Loucy (cell line): Measurements from ENCODE around the gene TRERF1.

Experiments
- H2AFZ ChIP-seq: fragments of 200-600 bp; sonication (generic); 2 replicates; pipeline ENCODE4 v1.6.0; 2016; ENCODE audit warnings: antibody characterized with exemption, mild to moderate bottlenecking, low read length, moderate library complexity
- H3F3A ChIP-seq: fragments of 200-600 bp; 2 replicates; pipeline ENCODE4 v1.6.0; 2016; ENCODE audit warnings: antibody characterized with exemption, low read depth, mild to moderate bottlenecking
- H3K27me3 ChIP-seq: fragments of 200-600 bp; sonication (generic); 2 replicates; pipeline ENCODE4 v1.6.1; 2014; ENCODE audit warnings: low read length, mild to moderate bottlenecking; ENCODE audit not compliant: insufficient read depth, poor library complexity, severe bottlenecking
- H3K36me3 ChIP-seq: fragments of 200-600 bp; sonication (generic); 2 replicates; pipeline ENCODE4 v1.6.1; 2016; ENCODE audit warnings: low read length; ENCODE audit not compliant: insufficient read depth
- H3K4me1 ChIP-seq: fragments of 200-600 bp; sonication (generic); 2 replicates; pipeline ENCODE4 v1.5.1; 2014; ENCODE audit warnings: low read length, mild to moderate bottlenecking; ENCODE audit not compliant: insufficient read depth, poor library complexity, severe bottlenecking
- H3K4me2 ChIP-seq: fragments of 200-600 bp; sonication (generic); 2 replicates; pipeline ENCODE4 v1.6.0; 2014; ENCODE audit warnings: antibody characterized with exemption, low read length, low read depth, mild to moderate bottlenecking; ENCODE audit not compliant: poor library complexity, severe bottlenecking
- H3K4me3 ChIP-seq: fragments of 200-600 bp; sonication (generic); 2 replicates; pipeline ENCODE4 v1.5.1; 2014; ENCODE audit warnings: low read length, mild to moderate bottlenecking, mixed read lengths; ENCODE audit not compliant: poor library complexity, severe bottlenecking
- H3K79me2 ChIP-seq: fragments of 200-600 bp; sonication (generic); 2 replicates; pipeline ENCODE4 v1.6.1; 2014; ENCODE audit warnings: low read length; ENCODE audit not compliant: insufficient read depth
- H3K9ac ChIP-seq: fragments of 200-600 bp; sonication (generic); 2 replicates; pipeline ENCODE4 v1.6.0; 2014; ENCODE audit warnings: mild to moderate bottlenecking, low read depth, low read length, moderate library complexity; ENCODE audit not compliant: poor library complexity, severe bottlenecking
- H3K9me2 ChIP-seq: fragments of 200-600 bp; sonication (generic); replicated peaks from 2 replicates; pipeline ENCODE4 v1.6.1; 2016; ENCODE audit warnings: low read depth, low read length, mixed read lengths
- H3K9me3 ChIP-seq: fragments of 200-600 bp; sonication (generic); 2 replicates; pipeline ENCODE4 v1.6.1; 2014; ENCODE audit warnings: mild to moderate bottlenecking, antibody characterized with exemption, low read length, low read depth; ENCODE audit not compliant: insufficient read depth
- H4K20me1 ChIP-seq: fragments of 200-600 bp; sonication (generic); 2 replicates; pipeline ENCODE4 v1.6.0; 2014; ENCODE audit warnings: antibody characterized with exemption, low read length, mild to moderate bottlenecking; ENCODE audit not compliant: insufficient read depth, poor library complexity, severe bottlenecking
- EZH2phosphoT487 ChIP-seq: fragments of 200-600 bp; IDR thresholded peaks from 2 replicates; pipeline ENCODE4 v1.6.1; 2018; ENCODE audit warnings: antibody characterized with exemption, mild to moderate bottlenecking, moderate library complexity, borderline replicate concordance
- TF ChIP-seq, protein P1 (sequence below): fragments of 200-600 bp; sonication (generic); conservative IDR thresholded peaks from 2 replicates; pipeline ENCODE4 v1.5.1; 2014; ENCODE audit warnings: mild to moderate bottlenecking, antibody characterized with exemption, low read length

The TRERF1 gene

DNA sequence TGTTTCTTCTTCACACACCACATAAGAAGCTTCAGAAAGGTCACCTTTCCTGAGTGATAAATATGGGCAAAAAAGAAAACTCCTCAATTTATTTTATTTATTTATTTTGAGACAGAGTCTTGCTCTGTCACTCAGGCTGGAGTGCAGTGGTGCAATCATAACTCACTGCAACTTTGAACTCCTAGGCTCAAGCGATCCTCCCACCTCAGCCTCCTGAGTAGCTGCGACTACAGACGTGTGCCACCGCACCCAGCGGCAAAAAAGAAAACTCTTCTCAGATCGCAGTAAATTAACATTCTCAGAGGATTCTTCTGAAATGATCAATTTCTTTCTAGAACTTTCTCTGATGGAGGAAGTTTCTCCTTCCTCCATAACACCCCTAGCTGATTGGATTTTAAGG, 111.2 kb downstream of the TRERF1 start:
- no peaks in the 10 kb centered on the region for H3K9me2 ChIP-seq
- no peak overlapping the region for H2AFZ ChIP-seq
- H3F3A ChIP-seq = no peaks in the 10 kb centered on the region
- peaks cover 8% of the 10 kb centered on the region; the same call in 1 of the 2 replicates for H3K79me2 ChIP-seq
- no peak overlapping the region for H3K4me3 ChIP-seq
- H3K4me1 ChIP-seq = peaks cover 9% of the 10 kb centered on the region
- no peak overlapping the region for H3K4me2 ChIP-seq
- no peaks in the 10 kb centered on the region for H3K27me3 ChIP-seq
- H4K20me1 ChIP-seq = peaks cover 3% of the 10 kb centered on the region
- no peak overlapping the region for H3K9ac ChIP-seq
- H3K9me3 ChIP-seq = no peaks in the 10 kb centered on the region
- peaks cover 3% of the 10 kb centered on the region; the same call in 1 of the 2 replicates for H3K36me3 ChIP-seq
- TF ChIP-seq EZH2phosphoT487 = no peak
- TF ChIP-seq, protein P1, sequence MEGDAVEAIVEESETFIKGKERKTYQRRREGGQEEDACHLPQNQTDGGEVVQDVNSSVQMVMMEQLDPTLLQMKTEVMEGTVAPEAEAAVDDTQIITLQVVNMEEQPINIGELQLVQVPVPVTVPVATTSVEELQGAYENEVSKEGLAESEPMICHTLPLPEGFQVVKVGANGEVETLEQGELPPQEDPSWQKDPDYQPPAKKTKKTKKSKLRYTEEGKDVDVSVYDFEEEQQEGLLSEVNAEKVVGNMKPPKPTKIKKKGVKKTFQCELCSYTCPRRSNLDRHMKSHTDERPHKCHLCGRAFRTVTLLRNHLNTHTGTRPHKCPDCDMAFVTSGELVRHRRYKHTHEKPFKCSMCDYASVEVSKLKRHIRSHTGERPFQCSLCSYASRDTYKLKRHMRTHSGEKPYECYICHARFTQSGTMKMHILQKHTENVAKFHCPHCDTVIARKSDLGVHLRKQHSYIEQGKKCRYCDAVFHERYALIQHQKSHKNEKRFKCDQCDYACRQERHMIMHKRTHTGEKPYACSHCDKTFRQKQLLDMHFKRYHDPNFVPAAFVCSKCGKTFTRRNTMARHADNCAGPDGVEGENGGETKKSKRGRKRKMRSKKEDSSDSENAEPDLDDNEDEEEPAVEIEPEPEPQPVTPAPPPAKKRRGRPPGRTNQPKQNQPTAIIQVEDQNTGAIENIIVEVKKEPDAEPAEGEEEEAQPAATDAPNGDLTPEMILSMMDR = no peak

DNA sequence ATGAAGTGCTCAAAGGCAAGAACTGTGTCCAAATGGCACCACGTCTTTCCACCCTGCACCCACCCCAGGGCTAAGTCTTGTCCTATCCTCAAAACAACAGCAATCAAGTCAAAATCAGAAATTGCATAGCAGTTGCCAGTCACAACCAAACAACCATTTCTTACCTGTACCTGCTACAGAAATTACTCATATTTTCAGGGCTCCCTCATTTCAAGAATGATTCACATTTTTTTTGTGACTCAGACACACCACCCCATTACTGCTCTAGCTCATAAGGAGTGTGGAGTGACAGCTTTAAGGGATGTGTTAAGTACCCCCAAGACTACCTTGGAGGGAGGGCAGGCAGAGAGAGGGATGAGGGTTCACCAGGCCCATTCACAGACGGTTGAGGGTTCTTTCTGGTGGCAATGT, 111.7 kb downstream of the TRERF1 start:
- Histone ChIP-seq H3F3A (no peaks in the 10 kb centered on the region), H3K9ac (no peak overlapping the region), H3K4me2 (no peak overlapping the region), H3K79me2 (peaks cover 11% of the 10 kb centered on the region; the same call in 1 of the 2 replicates), H3K9me2 (no peaks in the 10 kb centered on the region), H3K4me3 (no peak overlapping the region), H3K9me3 (no peaks in the 10 kb centered on the region), H4K20me1 (peaks cover 3% of the 10 kb centered on the region), H3K36me3 (peaks cover 3% of the 10 kb centered on the region; the same call in 1 of the 2 replicates), H2AFZ (no peak overlapping the region), H3K27me3 (no peaks in the 10 kb centered on the region), H3K4me1 (peaks cover 9% of the 10 kb centered on the region)
- TF ChIP-seq, protein P1 = no peak
- TF ChIP-seq EZH2phosphoT487 = no peak

DNA sequence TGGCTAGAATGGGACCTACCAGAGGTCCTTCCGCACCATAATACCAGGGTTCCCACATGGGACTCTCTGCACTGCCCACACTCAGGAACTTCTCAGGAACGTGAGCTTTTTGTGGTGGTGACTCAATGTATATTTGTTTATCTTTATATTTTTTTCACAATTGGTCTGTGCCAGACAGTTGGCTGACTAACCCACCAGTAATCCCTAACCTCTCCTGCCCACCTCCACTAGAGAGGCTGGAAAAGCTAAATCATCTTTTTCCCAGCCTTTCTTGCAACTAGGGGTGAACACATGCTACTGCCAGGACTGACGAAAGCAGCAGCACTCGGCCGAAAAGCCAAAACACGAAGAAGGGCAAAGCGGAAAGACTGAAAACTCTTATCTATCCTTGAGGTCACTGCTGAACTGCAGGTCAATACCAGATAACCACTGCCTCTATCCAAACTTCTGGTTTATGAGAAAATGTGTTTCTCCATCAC, 112.9 kb downstream of the TRERF1 start:
- Histone ChIP-seq H3K9me2 (no peaks in the 10 kb centered on the region), H3K4me3 (no peak overlapping the region), H3K9ac (no peak overlapping the region), H3K9me3 (no peaks in the 10 kb centered on the region), H3K79me2 (peaks cover 11% of the 10 kb centered on the region; the same call in 1 of the 2 replicates), H4K20me1 (peaks cover 3% of the 10 kb centered on the region), H3F3A (no peaks in the 10 kb centered on the region), H3K4me2 (no peak overlapping the region), H3K27me3 (no peaks in the 10 kb centered on the region), H3K4me1 (peaks cover 9% of the 10 kb centered on the region), H2AFZ (no peak overlapping the region), H3K36me3 (peaks cover 3% of the 10 kb centered on the region; the same call in 1 of the 2 replicates)
- no peak for TF ChIP-seq EZH2phosphoT487
- TF ChIP-seq, protein P1 = no peak
